HEK293T (cell line): Measurements from ENCODE around the gene SFXN3.
"Not testable (repeated sequence)": the region's sequence is repeated elsewhere in the genome, so short reads cannot be mapped to it uniquely, and the experiment has no call there.

Experiments used
- CTCF ChIA-PET: fragments of 350-600 bp; formaldehyde crosslinking; extraction: SDS; loops from one replicate; lab custom pipeline; 2021; ENCODE audit warnings: antibody characterized with exemption, inconsistent platforms; lab: Yijun Ruan, JAX
- POLR2A ChIA-PET: fragments of 350-600 bp; formaldehyde crosslinking; extraction: SDS; loops from one replicate; lab custom pipeline; 2020; ENCODE audit warnings: antibody characterized with exemption, inconsistent platforms; lab: Yijun Ruan, JAX
- DNase-seq: peaks from one replicate; pipeline ENCODE4 v3.0.0; 2012; ENCODE audit warnings: mixed read lengths; ENCODE audit errors: extremely low spot score
- ARNT ChIP-seq: fragments of 450-650 bp; IDR thresholded peaks from 2 replicates; pipeline ENCODE4 v1.6.1; 2017; ENCODE audit warnings: mild to moderate bottlenecking
- BHLHE40 ChIP-seq: fragments of 450-650 bp; IDR thresholded peaks from 2 replicates; pipeline ENCODE4 v1.6.1; 2016; ENCODE audit warnings: mild to moderate bottlenecking, moderate library complexity, borderline replicate concordance
- CTBP1 ChIP-seq: fragments of 450-650 bp; IDR thresholded peaks from 2 replicates; pipeline ENCODE4 v1.6.1; 2016; ENCODE audit warnings: borderline replicate concordance
- ELF4 ChIP-seq: fragments of 450-650 bp; IDR thresholded peaks from 2 replicates; pipeline ENCODE4 v1.6.1; 2017; ENCODE audit warnings: antibody characterized with exemption
- FOXA1 ChIP-seq: fragments of 450-650 bp; IDR thresholded peaks from 2 replicates; pipeline ENCODE4 v1.6.1; 2016; ENCODE audit warnings: mild to moderate bottlenecking
- FOXK2 ChIP-seq: fragments of 450-650 bp; IDR thresholded peaks from 2 replicates; pipeline ENCODE4 v1.6.1; 2016; ENCODE audit warnings: mild to moderate bottlenecking
- FOXM1 ChIP-seq: fragments of 450-650 bp; IDR thresholded peaks from 2 replicates; pipeline ENCODE4 v1.6.1; 2017; ENCODE audit warnings: mild to moderate bottlenecking, borderline replicate concordance
- HDGF ChIP-seq: fragments of 450-650 bp; IDR thresholded peaks from 2 replicates; pipeline ENCODE4 v1.6.1; 2017; ENCODE audit warnings: antibody characterized with exemption, borderline replicate concordance
- L3MBTL2 ChIP-seq: fragments of 450-650 bp; conservative IDR thresholded peaks from 2 replicates; pipeline ENCODE4 v1.6.1; 2016; ENCODE audit warnings: mild to moderate bottlenecking
- LEF1 ChIP-seq: fragments of 450-650 bp; IDR thresholded peaks from 2 replicates; pipeline ENCODE4 v1.6.1; 2017; ENCODE audit warnings: mild to moderate bottlenecking, borderline replicate concordance
- NFRKB ChIP-seq: fragments of 450-650 bp; IDR thresholded peaks from 2 replicates; pipeline ENCODE4 v1.6.1; 2016; ENCODE audit warnings: mild to moderate bottlenecking, moderate library complexity
- SP1 ChIP-seq: fragments of 450-650 bp; IDR thresholded peaks from 2 replicates; pipeline ENCODE4 v1.6.1; 2017
- SUZ12 ChIP-seq: fragments of 450-650 bp; IDR thresholded peaks from 2 replicates; pipeline ENCODE4 v1.6.1; 2016; ENCODE audit warnings: mild to moderate bottlenecking
- TARDBP ChIP-seq: fragments of 450-650 bp; IDR thresholded peaks from 2 replicates; pipeline ENCODE4 v1.6.1; 2016
- ZNF384 ChIP-seq: fragments of 450-650 bp; IDR thresholded peaks from 2 replicates; pipeline ENCODE4 v1.6.1; 2016
- TF ChIP-seq, protein P1 (sequence below): fragments of 450-650 bp; IDR thresholded peaks from 2 replicates; pipeline ENCODE4 v1.6.1; 2016

The SFXN3 gene

DNA sequence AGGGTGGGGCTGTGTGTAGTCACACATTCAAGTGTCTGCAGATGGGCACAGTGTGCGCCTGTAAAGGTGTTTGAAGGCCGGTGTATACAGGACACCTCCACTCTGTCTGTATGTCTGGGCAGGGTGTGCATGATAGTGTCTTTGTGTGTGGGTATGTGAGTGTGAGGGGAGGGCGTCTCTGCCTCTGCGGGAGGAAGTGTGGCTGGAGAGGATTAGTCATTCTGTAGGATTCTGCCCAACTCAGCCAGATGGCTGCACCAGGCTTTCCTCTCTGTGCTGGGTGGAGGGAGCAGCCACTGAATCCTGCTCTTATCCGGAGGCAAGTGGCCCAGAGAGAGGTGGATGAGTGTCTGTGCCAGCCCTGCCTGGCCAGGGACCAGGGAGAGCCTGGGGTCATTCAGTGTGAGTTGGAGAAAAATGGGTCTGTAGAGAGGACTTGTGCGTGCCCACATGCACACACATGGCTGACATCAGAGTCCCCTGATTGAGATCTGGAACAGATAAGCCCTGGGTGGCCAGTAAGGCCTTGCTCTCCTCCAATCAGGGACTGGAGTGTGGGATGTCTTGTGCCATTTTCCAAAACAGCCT is 1.7 kb downstream of the SFXN3 start:
- ChIA-PET CTCF (interaction anchor here (1.0 to 6.8 kb wide), 3 partner anchors 9 to 18 kb away, joined by 5 to 35 read pairs (median 12); no protein-coding TSS in a partner anchor), POLR2A (interaction anchor here (3.9 kb wide), 1 partner anchor 10 kb away, joined by 30 read pairs; no protein-coding TSS in a partner anchor)
- no peak for DNase-seq
- no peak for TF ChIP-seq SP1
- no peak for TF ChIP-seq BHLHE40
- no peak for TF ChIP-seq HDGF

DNA sequence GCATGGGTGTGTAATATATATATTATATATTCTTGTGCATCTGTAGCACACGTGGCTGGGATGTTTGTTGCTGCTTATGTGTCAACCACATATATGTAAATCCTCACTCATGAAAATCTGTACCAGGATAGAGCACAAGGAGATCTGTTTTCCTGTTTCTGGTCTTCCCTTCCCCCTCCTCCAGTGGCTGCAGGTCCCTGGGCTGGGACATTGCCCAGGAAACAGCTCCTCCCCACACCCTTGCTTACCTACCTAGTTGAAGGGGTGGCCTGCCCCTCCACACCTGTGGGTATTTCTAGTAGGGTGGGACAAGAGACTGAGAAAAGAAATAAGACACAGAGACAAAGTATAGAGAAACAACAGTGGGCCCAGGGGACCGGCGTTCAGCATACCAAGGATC is 2.2 kb downstream of the SFXN3 start:
- TF ChIP-seq ARNT (no peak), ZNF384 (no peak), CTBP1 (no peak)
- ChIA-PET CTCF (interaction anchor here (6.8 kb wide), 1 partner anchor 15 kb away, joined by 35 read pairs; no protein-coding TSS in a partner anchor), POLR2A (no interaction called here)
- DNase-seq = no peak

GRCh38 chr10:101034404-101034803 is 3.4 kb downstream of the SFXN3 start:
- CTCF ChIA-PET = interaction anchor here (0.9 kb wide), 1 partner anchor 33 kb away, joined by 3 read pairs; no protein-coding TSS in a partner anchor
- POLR2A ChIA-PET = interaction anchor here (1.3 kb wide), 1 partner anchor 8 kb away, joined by 4 read pairs; no protein-coding TSS in a partner anchor
- DNase-seq = not testable (repeated sequence)

- no peak for TF ChIP-seq ARNT
- no peak for TF ChIP-seq HDGF
- no peak for TF ChIP-seq SP1
- TF ChIP-seq L3MBTL2 = no peak
- TF ChIP-seq SUZ12 = no peak
- no peak for TF ChIP-seq FOXM1
- TF ChIP-seq ZNF384 = no peak
- TF ChIP-seq, protein P1, sequence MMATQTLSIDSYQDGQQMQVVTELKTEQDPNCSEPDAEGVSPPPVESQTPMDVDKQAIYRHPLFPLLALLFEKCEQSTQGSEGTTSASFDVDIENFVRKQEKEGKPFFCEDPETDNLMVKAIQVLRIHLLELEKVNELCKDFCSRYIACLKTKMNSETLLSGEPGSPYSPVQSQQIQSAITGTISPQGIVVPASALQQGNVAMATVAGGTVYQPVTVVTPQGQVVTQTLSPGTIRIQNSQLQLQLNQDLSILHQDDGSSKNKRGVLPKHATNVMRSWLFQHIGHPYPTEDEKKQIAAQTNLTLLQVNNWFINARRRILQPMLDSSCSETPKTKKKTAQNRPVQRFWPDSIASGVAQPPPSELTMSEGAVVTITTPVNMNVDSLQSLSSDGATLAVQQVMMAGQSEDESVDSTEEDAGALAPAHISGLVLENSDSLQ = no peak
- TF ChIP-seq FOXA1 = no peak
- no peak for TF ChIP-seq BHLHE40
- no peak for TF ChIP-seq LEF1
- no peak for TF ChIP-seq CTBP1
- TF ChIP-seq FOXK2 = no peak
- TF ChIP-seq ELF4 = no peak
- no peak for DNase-seq
- ChIA-PET CTCF (interaction anchor here (0.7 to 0.9 kb wide), 2 partner anchors 31 to 39 kb away, joined by 3 read pairs; no protein-coding TSS in a partner anchor), POLR2A (interaction anchor here (0.6 to 1.3 kb wide), 2 partner anchors 7 to 809 kb away, joined by 3 to 4 read pairs; no protein-coding TSS in a partner anchor)
Observed at GRCh38 chr10:101035314-101035713, 4.3 kb downstream of the SFXN3 start.

GRCh38 chr10:101035916-101036702 is 5.1 kb downstream of the SFXN3 start:
- ChIA-PET CTCF (interaction anchor here (0.9 kb wide), 1 partner anchor 30 kb away, joined by 3 read pairs; no protein-coding TSS in a partner anchor), POLR2A (no interaction called here)
- no peak for TF ChIP-seq LEF1
- TF ChIP-seq FOXA1 = no peak
- no peak for TF ChIP-seq TARDBP
- no peak for TF ChIP-seq ZNF384
- TF ChIP-seq SP1 = no peak
- TF ChIP-seq SUZ12 = no peak
- no peak for TF ChIP-seq NFRKB
- TF ChIP-seq, protein P1 = no peak
- TF ChIP-seq CTBP1 = no peak
- no peak for TF ChIP-seq FOXK2
- TF ChIP-seq FOXM1 = no peak
- DNase-seq = no peak

GRCh38 chr10:101036726-101037125 is 5.7 kb downstream of the SFXN3 start:
- CTCF ChIA-PET = interaction anchor here (0.8 kb wide), 1 partner anchor 17 kb away, joined by 3 read pairs; no protein-coding TSS in a partner anchor
- POLR2A ChIA-PET = no interaction called here
- TF ChIP-seq HDGF = no peak
- no peak for DNase-seq

DNA sequence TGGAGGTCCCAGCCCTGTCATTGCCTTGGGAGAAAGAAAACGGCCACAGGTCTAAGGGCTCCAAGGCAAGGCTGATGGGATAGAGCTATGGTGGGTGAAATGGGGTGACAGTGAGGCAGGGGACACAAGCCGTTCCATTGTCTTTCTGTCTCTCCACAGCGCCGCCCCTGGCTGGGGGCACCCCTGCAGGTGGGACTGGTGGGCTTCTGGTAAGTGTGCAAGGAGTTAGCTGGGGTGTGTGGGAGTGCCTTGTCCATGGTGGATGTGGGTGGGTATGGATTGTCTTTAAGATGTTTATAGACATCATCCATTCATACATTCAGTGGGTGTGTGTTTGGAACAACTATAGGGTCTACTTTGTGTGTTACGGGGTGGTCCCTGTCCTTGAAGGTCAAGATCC is 7.5 kb downstream of the SFXN3 start:
- POLR2A ChIA-PET = interaction anchor here (5.5 kb wide), 1 partner anchor 23 kb away, joined by 61 read pairs; the partner anchor contains the start of gene KAZALD1
- no peak for TF ChIP-seq NFRKB
- no peak for TF ChIP-seq SP1
- TF ChIP-seq FOXA1 = no peak
- no peak for TF ChIP-seq BHLHE40
- no peak for TF ChIP-seq CTBP1
- no peak for TF ChIP-seq LEF1
- TF ChIP-seq FOXM1 = no peak
- no peak for TF ChIP-seq L3MBTL2
- no peak for TF ChIP-seq HDGF
- TF ChIP-seq ELF4 = no peak
- TF ChIP-seq FOXK2 = no peak
- no peak for TF ChIP-seq SUZ12
- no peak for TF ChIP-seq TARDBP
- CTCF ChIA-PET = interaction anchor here (0.6 to 1.5 kb wide), 2 partner anchors 17 to 59 kb away, joined by 3 to 5 read pairs; no protein-coding TSS in a partner anchor
- no peak for DNase-seq
